Activated CD8-positive, alpha-beta memory T cell treated with anti-CD3 and anti-CD28 coated beads for 36 hours (primary cell): ENCODE data around the gene MYO1D. TPM values are rescaled to one million over a fixed set of nuclear protein-coding genes. Genes with fewer than 3 reads are reported as not detected.

Experiments
- CTCF ChIA-PET: fragments of 350-600 bp; sonication (Branson Sonifier 250); formaldehyde crosslinking; loops from one replicate; lab custom pipeline; 2021; ENCODE audit warnings: antibody characterized with exemption; lab: Charles Lee
- POLR2A ChIA-PET: fragments of 350-600 bp; sonication (Branson Sonifier 250); formaldehyde crosslinking; loops from one replicate; lab custom pipeline; 2021; ENCODE audit warnings: antibody characterized with exemption; lab: Charles Lee
- total RNA-seq, 2 experiments: library from RNA; stranded (reverse); gene quantifications; one replicate each; pipeline ENCODE4 v1.2.3, GENCODE V29; 2021

MYO1D gene
- total RNA-seq, 2 experiments from 2014 or later, result 10.5 to 12.5 TPM

DNA sequence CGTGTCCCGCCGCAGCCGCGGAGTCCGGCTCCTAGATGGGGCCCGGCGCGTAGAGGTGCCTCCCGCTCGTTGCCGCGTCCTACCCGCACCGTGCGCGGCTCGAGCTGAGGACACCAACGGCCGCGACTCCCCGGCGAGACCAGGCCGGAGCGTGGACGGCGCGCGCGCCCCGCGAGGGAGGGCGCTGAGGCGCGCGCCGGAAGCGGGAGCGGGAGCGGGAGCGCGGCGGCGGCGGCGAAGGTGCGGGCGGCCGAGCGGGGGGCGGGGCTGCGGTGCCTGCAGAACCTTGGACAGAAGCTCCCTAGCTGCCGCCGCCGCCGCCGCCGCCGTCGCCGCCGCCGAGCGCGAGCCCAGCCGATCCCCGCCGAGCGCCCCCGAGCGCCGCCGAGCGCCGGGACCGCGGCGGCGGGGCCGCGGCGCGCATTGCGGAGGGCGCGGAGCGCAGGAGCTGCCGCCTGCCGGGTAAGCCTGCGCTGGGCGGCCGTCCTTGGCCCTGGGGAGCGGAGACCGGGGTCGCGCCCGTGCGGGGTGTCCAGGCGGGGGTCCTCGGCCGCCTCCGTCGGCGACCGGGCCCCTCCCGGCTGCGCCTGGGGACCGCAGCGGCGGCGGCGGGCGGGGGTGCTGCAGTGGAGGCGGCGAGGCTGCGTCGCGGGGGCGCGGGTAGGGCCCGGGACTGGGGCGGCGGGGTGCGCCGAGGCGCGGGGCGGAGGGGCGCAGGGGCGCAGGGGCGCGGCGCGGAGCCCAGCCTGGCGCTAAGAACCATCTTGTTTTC lies 390.0 kb downstream of the MYO1D start, which contains the start of gene CDK5R1:
Gene CDK5R1 (plus strand): TSS at position 293 of the 772 bp plus-strand sequence. CDS start 628 bp downstream, outside the sequence.
- ChIA-PET POLR2A (interaction anchor here (0.9 to 2.0 kb wide), 2 partner anchors 33 to 37 kb away, joined by 4 to 9 read pairs; no protein-coding TSS in a partner anchor), CTCF (interaction anchor here (0.5 to 2.6 kb wide), 5 partner anchors 14 to 341 kb away, joined by 3 to 12 read pairs (median 5); partner anchors contain the start of gene PSMD11)

- ChIA-PET CTCF (interaction anchor here (0.7 to 2.6 kb wide), 5 partner anchors 15 to 112 kb away, joined by 3 to 12 read pairs (median 5); partner anchors contain the start of gene PSMD11), POLR2A (interaction anchor here (0.5 to 2.0 kb wide), 3 partner anchors 33 to 130 kb away, joined by 3 to 9 read pairs (median 4); no protein-coding TSS in a partner anchor)
Observed at GRCh38 chr17:32486111-32486700, 390.7 kb downstream of the MYO1D start.

DNA sequence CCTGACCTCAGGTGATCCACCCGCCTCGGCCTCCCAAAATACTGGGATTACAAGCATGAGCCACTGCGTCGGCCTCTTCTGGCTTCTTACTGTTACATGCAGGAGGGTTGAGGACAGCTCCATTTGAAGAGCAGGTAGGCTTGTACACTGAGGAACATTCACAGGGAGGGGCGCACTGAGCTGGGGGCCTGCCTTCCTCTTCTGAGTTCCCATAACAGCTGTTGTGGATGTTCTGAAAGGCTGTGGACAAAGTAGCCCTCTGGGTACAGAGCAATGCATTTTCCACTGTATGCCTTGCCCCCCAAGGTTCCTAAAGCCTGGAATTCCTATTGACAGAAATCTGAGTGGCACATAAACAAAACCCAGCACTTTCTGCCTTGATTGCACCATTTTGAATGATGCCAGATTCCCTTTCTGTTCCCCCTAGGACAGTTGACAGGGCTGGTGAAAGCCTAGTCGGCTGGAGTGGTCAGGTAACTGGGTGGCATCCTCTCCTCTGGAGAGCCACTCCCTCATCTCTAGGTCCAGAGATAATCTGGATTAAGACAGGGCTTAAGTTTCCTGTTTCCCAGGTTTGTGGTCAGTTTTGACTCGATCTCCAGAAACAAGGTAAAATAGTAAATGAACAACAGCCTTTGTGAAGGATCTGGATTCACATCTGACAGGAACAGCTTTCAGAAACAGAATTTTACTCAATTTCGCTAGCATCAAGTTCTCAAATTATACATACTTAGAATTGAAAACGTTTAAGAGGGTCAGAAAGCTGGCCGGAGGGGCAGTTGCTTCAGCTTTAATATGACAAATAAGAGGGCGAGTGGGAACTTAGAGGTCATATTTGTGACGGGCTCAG lies 391.4 kb downstream of the MYO1D start:
- POLR2A ChIA-PET, result interaction anchor here (0.5 kb wide), 1 partner anchor 131 kb away, joined by 3 read pairs; no protein-coding TSS in a partner anchor
- CTCF ChIA-PET, result interaction anchor here (0.7 to 1.9 kb wide), 3 partner anchors 39 to 76 kb away, joined by 3 to 7 read pairs (median 6); partner anchors contain the start of gene PSMD11

DNA sequence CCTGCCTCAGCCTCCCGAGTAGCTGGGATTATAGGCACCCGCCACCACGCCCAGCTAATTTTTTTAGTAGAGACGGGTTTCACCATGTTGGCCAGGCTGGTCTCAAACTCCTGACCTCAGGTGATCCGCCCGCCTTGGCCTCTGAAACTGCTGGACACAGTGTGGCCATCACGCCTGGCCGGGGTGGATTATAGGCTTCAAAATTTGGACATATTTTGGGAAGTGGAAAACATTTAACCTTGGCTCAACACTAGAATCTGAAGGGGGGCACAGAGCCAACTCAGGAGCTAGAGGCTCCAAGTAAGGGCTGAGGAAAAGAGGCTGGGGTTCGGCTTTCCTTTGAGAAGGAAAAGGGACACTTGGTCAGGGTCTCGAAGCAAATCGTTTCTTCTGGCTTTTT lies 392.3 kb downstream of the MYO1D start:
- POLR2A ChIA-PET, result no interaction called here
- CTCF ChIA-PET, result interaction anchor here (0.7 to 1.9 kb wide), 4 partner anchors 23 to 40 kb away, joined by 3 to 7 read pairs (median 4); partner anchors contain the start of gene PSMD11

- ChIA-PET CTCF (interaction anchor here (0.7 to 1.9 kb wide), 5 partner anchors 22 to 40 kb away, joined by 3 to 7 read pairs (median 3); partner anchors contain the start of gene PSMD11), POLR2A (no interaction called here)
Observed at GRCh38 chr17:32484041-32484461, 392.9 kb downstream of the MYO1D start.

DNA sequence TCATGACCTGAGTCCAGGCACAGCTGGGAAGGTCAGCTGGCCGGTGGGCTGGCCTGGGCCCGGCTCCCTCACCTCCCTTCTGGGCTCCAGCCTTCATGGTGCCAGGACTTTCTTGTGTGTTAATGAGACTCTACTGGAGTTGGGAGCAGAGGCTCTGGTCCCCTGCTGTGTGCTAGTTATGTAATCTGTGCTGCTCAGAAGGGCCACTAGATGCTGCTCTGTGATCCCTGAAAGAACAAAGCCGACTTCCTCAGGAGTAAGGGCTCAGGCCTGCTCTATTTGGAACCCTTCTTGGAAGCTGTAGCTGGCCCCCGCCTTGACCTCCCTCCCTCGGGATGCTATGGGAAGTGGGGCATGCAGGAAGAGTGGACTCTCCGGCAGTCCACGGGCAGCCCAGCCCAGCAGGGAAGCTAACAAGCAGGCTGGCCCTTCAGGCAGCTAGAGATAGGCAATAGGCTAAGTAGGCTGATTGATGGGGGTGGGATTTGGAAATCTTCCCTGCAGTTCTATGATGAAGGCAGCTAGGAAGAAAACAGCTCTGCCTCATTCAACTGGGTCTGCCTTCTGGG lies 393.4 kb downstream of the MYO1D start:
- CTCF ChIA-PET, result interaction anchor here (0.7 to 1.9 kb wide), 5 partner anchors 22 to 40 kb away, joined by 3 to 7 read pairs (median 3); partner anchors contain the start of gene PSMD11
- POLR2A ChIA-PET, result no interaction called here

- CTCF ChIA-PET, result interaction anchor here (0.6 to 1.2 kb wide), 3 partner anchors 28 to 272 kb away, joined by 3 to 4 read pairs (median 3); no protein-coding TSS in a partner anchor
- POLR2A ChIA-PET, result no interaction called here
Observed at GRCh38 chr17:32482568-32483320, 394.2 kb downstream of the MYO1D start.

DNA sequence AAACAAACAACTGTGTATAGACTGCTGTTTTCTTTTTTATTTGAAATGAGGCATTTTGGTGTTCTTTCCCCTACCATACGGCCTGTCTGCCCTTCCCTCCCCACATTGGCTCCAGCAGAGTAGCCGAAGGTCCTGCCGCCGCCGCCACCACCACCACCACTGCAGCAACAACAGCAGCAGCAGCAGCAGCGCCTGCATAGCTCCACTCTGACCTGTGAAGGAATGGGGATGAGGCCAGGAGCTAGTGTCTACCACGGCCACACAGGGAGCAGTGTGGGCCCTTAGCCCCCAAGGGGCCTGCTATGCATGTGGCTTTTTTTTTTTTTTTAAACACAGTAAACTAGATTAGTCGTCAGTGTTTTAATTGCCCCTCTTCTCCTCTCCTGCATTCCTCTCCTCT lies 395.7 kb downstream of the MYO1D start:
- POLR2A ChIA-PET, result interaction anchor here (0.5 kb wide), 1 partner anchor 29 kb away, joined by 3 read pairs; no protein-coding TSS in a partner anchor
- CTCF ChIA-PET, result interaction anchor here (1.1 kb wide), 1 partner anchor 8 kb away, joined by 3 read pairs; no protein-coding TSS in a partner anchor

GRCh38 chr17:32479074-32479617 lies 397.8 kb downstream of the MYO1D start:
- ChIA-PET CTCF (interaction anchor here (0.9 kb wide), 2 partner anchors 17 kb away, joined by 3 to 4 read pairs; no protein-coding TSS in a partner anchor), POLR2A (no interaction called here)

- ChIA-PET POLR2A (no interaction called here), CTCF (no interaction called here)
Observed at GRCh38 chr17:32477220-32477619, 399.7 kb downstream of the MYO1D start.

DNA sequence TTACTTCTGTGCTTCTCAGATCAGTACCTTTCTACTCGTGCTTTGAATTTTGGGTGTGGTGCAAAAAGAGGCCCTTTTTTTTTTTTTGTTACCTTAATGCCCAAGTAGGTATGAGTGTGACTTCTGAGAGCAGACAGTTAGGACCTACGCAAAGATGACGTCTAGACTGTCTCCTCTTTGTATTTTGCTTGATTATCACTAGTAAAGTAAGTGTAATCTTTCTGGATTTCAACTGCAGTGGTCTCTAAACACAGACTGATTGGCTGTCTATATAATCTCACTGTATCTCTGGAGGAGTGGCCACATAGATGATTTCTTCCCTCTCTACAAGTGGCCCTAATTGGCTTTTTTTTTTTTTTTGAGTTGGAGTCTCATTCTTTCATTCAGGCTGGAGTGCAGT lies 401.7 kb downstream of the MYO1D start:
- POLR2A ChIA-PET, result interaction anchor here (0.7 kb wide), 1 partner anchor 124 kb away, joined by 6 read pairs; no protein-coding TSS in a partner anchor
- CTCF ChIA-PET, result interaction anchor here (1.5 kb wide), 1 partner anchor 13 kb away, joined by 8 read pairs; no protein-coding TSS in a partner anchor

DNA sequence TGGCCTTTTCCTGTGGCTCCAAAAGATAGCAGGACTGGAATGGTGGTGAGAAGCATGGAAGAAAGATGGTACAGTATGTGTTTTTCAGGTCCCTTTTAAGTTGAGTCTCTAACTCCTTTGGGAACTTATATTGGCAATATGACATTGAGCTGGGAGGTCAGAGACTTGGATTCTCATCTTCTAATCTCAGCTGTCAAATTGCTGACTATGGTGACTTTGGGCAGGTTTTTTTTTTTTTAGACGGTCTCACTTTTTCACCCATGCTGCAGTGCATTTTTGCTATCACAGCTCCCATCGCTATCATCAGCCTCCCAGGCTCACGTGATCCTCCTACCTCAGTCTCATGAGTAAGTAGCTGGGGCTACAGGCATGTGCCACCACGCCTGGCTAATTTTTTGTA lies 405.3 kb downstream of the MYO1D start:
- POLR2A ChIA-PET, result interaction anchor here (0.7 kb wide), 1 partner anchor 8 kb away, joined by 7 read pairs; no protein-coding TSS in a partner anchor
- CTCF ChIA-PET, result interaction anchor here (1.7 kb wide), 1 partner anchor 10 kb away, joined by 5 read pairs; no protein-coding TSS in a partner anchor

- POLR2A ChIA-PET, result no interaction called here
- CTCF ChIA-PET, result interaction anchor here (1.7 kb wide), 1 partner anchor 9 kb away, joined by 5 read pairs; no protein-coding TSS in a partner anchor
Observed at GRCh38 chr17:32470405-32471167, 406.3 kb downstream of the MYO1D start.

DNA sequence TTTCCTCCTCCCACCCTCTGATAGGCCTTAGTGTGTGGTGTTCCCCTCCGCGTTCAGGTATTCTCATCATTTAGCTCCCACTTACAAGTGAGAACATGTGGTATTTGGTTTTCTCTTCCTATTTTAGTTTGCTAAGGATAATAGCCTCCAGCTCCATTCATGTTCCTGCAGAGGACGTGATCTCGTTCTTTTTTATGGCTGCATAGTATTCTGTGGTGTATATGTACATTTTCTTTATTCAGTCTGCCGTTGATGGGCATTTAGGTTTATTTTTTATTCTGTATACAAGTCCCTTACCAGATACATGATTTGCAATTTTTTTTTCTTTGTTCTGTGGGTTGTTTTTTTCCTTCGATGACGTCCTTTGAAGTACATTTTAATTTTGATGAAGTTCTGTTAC lies 409.0 kb downstream of the MYO1D start:
- POLR2A ChIA-PET, result interaction anchor here (0.6 kb wide), 1 partner anchor 24 kb away, joined by 3 read pairs; the partner anchor contains the start of gene PSMD11
- CTCF ChIA-PET, result no interaction called here

DNA sequence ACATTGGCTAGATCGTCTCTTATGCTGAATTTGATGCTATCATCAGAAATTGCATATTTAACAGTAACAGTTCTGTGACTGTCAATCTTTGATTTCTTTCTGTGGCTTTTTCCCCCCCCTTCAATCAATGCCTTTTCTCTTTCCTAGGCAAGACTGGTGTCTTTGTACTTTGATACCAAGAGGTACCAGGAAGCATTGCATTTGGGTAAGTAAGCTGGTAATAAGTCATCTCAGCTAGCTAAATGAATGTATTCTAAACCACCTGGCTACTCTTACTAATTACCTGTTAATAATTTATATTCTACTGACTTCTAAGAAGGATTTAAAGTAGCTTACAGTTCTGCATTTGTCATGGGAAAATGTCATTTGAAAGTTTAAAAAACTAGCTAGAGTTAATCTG lies 412.6 kb downstream of the MYO1D start:
- POLR2A ChIA-PET, result no interaction called here
- CTCF ChIA-PET, result interaction anchor here (3.9 to 5.6 kb wide), 2 partner anchors 20 to 23 kb away, joined by 12 to 33 read pairs; partner anchors contain the start of genes CDK5R1 and PSMD11

DNA sequence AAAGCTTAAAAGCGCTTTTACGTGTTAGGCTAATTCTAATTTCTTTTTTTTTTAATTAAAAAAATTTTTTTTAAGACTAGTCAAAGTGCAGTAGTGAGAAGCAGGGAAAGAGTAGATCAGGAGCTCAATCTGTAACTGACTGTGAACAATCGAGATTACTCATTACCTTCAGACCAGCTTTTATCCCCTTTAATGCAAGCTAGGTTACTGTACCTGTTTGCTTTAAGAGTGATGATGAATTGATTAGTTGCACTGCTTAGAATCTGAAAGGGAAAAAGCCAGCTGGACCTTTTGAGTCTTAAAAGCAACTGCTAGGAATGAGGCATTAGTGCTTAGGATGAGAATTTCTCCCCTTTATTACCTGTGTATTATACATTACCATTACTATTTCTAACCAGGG lies 413.6 kb downstream of the MYO1D start:
- ChIA-PET POLR2A (interaction anchor here (0.8 kb wide), 1 partner anchor 8 kb away, joined by 7 read pairs; no protein-coding TSS in a partner anchor), CTCF (interaction anchor here (1.3 to 5.6 kb wide), 4 partner anchors 13 to 54 kb away, joined by 4 to 33 read pairs (median 10); partner anchors contain the start of genes CDK5R1 and PSMD11)
